Urinary bladder (tissue), 4 donors: ENCODE results near the gene SNX32. TPM values are rescaled to one million over a fixed set of nuclear protein-coding genes. Genes with fewer than 3 reads are reported as not detected.

Experiments used
- DNase-seq: peaks from one replicate; pipeline ENCODE4 v3.0.0-alpha.2; 2015; ENCODE audit errors: extremely low spot score
- H3K27ac ChIP-seq: one replicate; pipeline ENCODE4 v1.5.1; 2013; ENCODE audit warnings: low read depth, mild to moderate bottlenecking, moderate library complexity
- H3K36me3 ChIP-seq: one replicate; pipeline ENCODE4 v1.6.1; 2013; ENCODE audit warnings: mild to moderate bottlenecking, moderate library complexity; ENCODE audit not compliant: insufficient read depth
- H3K4me1 ChIP-seq: one replicate; pipeline ENCODE4 v1.6.1; 2013; ENCODE audit warnings: mild to moderate bottlenecking, moderate library complexity; ENCODE audit not compliant: insufficient read depth
- H3K4me3 ChIP-seq: one replicate; pipeline ENCODE4 v1.5.1; 2013; ENCODE audit warnings: low read depth, low read length
- WGBS: extraction: QIAGEN DNeasy Blood & Tissue Kit; methylation state at CpG from one replicate; pipeline ENCODE4 v1.1.7; 2013; 5-methylcytosine and 5-hydroxymethylcytosine counted together
- polyA plus RNA-seq: library from polyadenylated mRNA; stranded (reverse); fragments of 200-250 nt; gene quantifications from one replicate; pipeline ENCODE4 v1.2.3, GENCODE V29; 2013
- total RNA-seq: library from RNA; depleted of rRNA; stranded (reverse); fragments of >200 nt; gene quantifications from one replicate; pipeline ENCODE4 v1.2.3, GENCODE V29; 2014
- donor health status: healthy with polysubstance abuse.
- donor health status: healthy.

SNX32 gene
- total RNA-seq (0.85 TPM), polyA plus RNA-seq (2.0 TPM)

DNA sequence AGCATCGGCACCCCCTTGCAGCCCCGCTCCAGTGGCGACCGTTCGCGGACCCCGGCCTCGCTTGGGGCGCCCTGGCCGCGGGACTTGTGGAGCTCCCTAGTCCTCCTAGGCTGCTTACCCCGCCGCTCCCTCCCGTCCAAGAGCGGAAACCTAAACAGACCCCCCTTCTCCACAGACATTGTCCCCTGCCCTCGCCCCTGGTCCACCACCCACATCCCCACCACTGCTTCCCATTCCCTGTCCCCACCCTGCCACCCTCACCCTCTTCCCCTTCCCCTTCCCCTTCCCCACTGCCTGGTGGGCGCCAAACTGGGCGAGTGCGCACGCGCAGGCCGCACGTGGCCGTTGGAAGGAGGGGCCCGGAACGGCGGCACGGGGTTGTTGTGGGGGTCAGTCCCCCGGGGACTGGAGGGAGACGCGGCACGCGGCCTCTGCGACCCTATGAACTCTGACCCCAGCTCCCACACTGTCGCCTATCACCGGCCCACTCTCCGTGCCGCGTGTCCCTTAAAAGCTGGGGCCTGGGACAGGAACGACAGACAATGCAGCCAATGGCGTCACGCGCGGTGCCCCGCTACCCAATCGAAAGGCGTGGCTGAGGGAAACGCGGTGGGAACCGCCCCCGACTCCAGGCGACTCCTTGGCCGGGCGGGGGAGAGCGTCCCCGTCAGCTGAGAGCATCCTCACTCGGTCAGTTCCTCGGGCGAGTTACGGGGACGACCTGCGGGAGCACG lies at the start of gene SNX32:
Gene SNX32, plus strand, starts transcription at position 667 of the 734 bp plus-strand sequence. CDS start 103 bp downstream, outside the sequence.
- H3K4me1 ChIP-seq: no peaks in the 10 kb centered on the region
- peak within 1 kb of the TSS; percentile 48 for H3K4me3 ChIP-seq
- no peaks in the 10 kb centered on the region for H3K36me3 ChIP-seq
- H3K27ac ChIP-seq: no peak within 1 kb of the TSS
- DNase-seq: peak; percentile 85
- WGBS: 1% methylated on average over 63 of the region's 63 CpGs

DNA sequence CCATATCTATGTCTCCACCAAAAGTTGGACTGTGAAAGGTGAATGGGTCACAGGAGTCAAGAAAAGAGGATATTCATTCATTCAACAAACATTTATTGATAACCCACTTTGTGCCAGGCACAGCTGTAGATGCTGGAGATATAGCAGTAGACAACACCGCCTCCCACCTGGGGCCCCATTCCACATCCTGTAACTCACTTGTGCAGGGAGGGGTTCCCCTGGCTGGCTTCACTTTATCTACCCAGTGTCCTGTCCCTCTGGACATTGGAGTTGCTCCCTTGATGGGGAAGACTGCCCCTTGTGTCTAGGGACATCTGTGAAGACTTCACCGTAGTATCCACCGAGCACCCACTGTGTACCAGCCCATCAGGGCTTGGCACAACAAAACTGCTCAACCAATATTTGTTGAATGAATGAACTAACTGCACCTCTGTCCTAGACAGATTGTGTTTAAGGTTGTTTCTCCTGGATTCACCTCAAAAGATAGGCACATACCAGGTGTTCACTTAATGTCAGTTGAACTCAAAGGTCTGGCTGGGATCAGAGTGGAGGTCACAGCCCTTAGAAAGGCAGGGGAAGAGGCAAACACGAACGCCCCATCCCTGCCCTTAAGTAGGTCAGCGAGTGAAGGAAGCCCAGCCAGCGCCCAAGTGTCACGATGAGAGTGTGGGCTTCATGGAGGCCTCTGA lies 48.3 kb upstream of the SNX32 start:
- no peak for DNase-seq
- WGBS: 72% methylated on average over 8 of the region's 8 CpGs
- no peaks in the 10 kb centered on the region for H3K36me3 ChIP-seq
- no peak overlapping the region for H3K4me3 ChIP-seq
- H3K4me1 ChIP-seq: no peaks in the 10 kb centered on the region
- H3K27ac ChIP-seq: no peak overlapping the region

DNA sequence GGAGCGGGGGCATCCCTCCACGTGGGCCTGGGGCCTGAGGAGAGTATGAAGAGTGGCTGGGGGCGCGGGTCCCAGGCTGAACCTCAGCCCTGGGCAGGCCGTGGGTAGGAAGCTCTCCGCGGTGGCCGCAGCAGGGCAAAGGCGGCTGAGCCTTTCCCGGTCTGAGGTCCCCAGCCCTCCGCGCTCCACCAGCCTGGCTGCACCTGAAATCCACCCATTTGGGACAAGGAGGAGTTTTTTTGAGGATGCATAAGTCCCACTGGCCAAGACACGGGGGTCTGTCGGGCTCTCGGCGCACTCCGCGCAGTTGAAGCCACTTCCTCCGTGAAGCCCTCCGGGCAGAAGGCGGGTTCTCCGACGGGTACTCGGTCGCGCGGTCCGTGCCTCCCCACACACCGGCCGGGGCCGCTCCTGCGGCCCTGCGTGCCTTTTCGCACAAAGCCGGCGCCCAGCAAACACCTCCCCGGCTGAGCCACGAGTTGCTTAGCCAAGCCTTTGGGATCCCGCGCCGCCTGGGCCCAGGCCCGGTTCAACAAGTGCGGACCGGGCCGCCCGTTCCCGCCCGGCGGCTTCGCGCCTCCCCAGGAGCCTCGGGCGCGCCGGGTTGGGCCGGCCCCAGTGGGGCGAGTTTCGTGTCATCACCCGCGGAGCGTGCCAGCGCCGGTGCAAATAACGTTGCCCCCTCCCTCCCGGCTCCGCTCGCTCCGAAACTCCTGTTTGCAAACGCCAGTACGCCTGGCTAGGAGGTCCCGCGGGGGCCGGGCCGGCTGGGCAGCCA lies 47.6 kb upstream of the SNX32 start:
- H3K4me3 ChIP-seq: peak overlapping the region; percentile 44
- no peaks in the 10 kb centered on the region for H3K36me3 ChIP-seq
- 10% methylated on average over 74 of the region's 74 CpGs for WGBS
- no peak for DNase-seq
- no peaks in the 10 kb centered on the region for H3K4me1 ChIP-seq
- no peak overlapping the region for H3K27ac ChIP-seq

DNA sequence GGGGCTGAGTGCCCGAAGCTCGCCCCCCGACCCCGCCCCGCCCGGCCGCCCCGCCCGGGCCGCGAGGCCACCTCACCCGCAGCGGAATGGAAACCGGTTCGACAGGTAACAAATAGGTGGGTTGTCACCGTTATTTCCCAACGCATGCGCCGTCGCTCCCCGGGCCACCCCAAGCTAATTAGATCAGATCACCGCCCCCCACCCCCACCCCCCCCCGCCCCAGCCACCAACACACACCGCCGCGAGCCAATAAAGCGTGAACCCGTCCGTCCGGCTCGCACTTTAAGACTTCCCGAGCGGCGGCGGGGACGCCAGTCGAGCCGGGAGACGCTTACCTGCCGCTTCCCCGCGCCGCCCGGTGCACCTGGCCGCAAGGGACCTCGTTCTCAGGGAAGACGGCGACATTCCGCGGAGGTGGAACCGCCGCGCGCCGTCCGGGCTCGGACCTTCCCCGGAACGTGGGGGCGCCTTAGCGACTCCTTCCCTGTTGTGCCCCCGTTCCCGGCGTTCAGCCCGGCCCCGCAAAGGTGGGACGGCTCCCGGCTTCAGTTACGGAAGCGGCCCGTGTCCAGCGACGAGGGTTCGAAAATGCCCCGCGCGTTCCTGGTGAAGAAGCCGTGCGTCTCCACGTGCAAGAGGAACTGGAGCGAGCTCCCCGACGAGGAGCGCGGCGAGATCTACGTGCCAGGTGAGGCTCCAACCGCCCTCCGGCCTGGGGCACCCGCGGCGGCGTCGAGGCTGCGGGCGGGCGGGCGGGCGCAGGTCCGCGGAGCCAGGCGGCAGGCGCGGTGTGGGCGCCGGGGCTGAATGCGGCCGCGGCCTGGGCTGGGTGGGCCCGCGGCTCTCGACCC lies 46.8 kb upstream of the SNX32 start, which contains the start of gene OVOL1:
Gene OVOL1, plus strand, starts transcription at position 278 of the 851 bp plus-strand sequence. Its CDS starts 311 bp downstream, at position 589.
- Histone ChIP-seq H3K4me3 (peak within 1 kb of the TSS; percentile 44), H3K36me3 (no peaks in the 10 kb centered on the region), H3K27ac (peak within 1 kb of the TSS; percentile 41), H3K4me1 (no peaks in the 10 kb centered on the region)
- under 1% methylated on average over 112 of the region's 112 CpGs for WGBS
- peak; percentile 56 for DNase-seq

DNA sequence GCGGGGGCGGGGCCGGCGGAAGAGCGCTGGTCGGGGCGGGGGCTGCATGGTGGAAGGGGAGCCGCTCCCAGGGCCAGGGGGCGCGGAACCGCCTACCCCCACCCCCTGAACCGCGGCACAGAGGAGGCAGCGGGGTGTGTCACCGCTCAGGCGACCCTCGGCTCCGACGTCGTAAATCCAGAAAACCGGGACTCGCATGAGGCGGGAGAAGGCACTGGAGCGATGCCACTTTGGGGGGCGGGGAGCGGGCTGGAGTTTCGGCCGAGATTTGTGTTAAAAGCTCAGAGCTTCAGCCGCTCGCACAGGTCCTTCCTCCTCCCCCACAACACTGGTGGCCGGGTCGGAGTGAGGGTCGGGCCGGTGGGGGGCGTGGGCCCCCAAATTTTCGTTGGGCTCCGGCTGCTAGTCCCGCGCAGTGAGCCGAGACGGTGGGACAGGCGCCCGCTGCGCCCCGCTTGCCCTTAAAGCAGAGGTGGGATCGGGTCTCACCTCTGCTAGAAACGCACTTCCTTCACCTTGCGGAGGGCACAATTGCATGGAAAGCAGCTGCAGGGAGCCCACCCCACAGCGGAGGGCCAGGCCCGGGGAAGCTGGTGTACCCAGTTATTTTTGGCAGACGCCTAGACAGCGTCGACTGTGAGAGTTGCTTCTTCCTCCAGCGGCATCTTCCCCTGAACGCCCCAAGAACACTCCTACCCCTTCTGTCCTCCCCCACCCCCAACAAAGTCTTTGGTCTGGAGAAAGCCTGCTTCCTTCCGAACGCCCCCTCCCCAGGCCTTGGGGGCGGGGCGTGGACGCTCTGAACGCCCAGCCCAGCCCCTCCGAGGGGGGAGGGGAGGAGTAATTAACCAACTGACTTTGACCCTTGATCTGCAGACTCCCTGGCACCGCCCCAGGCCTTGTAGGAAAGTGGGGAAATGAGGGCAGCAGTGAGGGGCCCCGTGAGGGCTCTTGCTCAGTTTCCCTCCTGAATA lies 45.8 kb upstream of the SNX32 start:
- peak overlapping the region; percentile 18 for H3K27ac ChIP-seq
- peak overlapping the region; percentile 44 for H3K4me3 ChIP-seq

DNA sequence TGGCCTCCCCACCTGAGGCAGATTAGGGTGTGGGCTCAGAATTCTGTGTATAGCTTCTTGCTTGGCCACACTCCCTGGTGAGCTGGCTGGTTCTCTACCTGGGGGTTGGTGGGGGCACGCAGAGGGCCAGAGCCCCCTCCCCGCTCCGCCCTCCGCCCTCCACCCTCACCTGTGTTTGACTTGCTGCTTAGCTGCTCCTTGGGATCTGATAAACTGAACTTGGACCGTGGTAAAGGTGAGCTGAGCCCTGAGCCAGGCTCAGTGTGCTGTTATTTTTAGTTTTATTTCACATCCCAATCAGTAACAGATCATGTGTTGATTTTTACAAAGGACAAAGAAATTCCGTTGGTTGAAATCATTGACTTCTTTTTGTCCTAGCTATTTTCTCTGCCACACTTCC lies 44.9 kb upstream of the SNX32 start:
- Histone ChIP-seq H3K36me3 (no peaks in the 10 kb centered on the region), H3K27ac (no peak overlapping the region), H3K4me1 (no peaks in the 10 kb centered on the region), H3K4me3 (no peak overlapping the region)
- WGBS: 78% methylated on average over 6 of the region's 6 CpGs
- DNase-seq: no peak

More for the DNA sequence above, 45.8 kb upstream of the SNX32 start:
- H3K36me3 ChIP-seq: no peaks in the 10 kb centered on the region
- 4% methylated on average over 64 of the region's 64 CpGs for WGBS
- no peak for DNase-seq
- no peaks in the 10 kb centered on the region for H3K4me1 ChIP-seq

DNA sequence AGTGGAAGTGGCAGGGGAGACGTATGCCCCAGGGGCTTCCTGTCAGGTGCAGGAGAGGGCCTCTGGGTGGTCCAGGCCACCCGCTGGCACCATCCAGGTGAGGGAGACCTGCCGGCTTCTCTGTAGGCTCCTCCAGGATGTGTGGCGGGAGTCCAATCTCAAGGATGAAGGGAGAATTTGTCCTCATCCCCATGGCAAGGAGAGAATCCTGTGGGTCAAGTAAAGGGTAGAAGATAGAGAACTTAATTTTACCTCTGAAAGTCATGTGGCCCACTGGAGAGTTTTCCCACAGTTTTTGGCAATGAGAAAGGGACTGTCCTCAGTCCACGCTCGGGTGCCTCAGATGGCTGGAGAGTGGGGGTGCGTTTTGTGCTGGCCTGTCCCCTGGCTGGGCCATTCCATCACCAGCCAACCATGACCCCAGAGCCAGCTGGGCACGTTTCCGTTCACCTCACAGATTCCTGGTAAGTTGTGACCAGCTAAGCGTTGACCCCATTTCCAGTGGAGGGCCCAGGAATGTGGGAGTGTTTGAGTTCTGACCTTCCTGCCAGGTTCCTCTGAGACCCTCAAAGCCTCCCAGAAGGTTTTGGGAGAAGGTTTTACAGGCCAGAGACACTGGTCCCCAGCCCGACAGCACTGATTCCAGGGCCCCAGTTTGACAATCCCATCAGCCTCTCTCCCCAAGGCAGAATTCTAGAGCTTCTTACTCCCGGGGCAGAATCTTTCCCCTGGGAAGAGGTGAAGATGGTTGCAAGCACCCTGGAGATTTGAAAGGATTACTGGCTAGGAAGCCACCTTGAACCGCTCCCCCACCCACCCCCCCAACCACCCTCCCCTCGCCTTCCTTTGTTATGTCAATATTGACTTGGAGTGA lies 44.3 kb upstream of the SNX32 start:
- Histone ChIP-seq H3K4me1 (no peaks in the 10 kb centered on the region), H3K27ac (no peak overlapping the region)
- WGBS: 77% methylated on average over 14 of the region's 14 CpGs

DNA sequence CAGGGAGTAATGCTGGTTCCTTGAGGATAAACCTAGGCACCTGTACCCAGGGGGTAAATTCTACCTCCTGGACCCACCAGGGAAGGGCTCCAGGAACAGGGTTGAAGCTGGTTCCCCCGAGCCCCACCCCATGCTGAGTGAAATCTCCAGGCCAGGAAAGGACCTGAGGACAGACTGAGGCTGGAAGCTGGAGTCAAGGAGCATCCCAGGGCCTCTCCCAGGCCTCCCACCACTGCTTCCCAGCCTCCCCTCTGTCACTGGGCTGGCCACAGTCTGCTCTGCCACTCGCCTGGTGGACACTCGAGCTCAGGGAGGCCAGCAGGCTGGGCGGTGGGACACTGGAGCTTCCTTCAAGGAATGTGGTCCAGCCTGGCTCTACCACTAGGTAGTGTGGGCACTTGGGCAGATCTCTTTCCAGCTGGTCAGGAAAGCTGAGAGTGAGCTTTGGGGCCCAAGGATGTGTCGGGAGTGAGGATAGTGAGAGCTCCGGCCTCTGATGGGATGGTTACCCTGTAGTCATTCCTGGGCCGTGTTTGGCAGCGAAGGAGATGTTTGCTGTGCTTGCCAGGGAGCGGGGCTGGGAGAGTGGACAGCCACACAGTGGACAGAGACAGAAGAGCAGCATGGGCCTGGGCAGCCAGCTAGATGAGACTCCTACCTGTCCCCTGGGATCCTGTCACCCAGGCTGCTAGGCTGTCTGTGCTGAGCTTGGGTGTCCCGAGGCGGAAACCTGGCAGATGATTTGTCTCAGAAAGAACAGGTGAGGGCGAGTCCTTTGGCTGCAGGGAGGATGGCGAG lies 43.5 kb upstream of the SNX32 start:
- Histone ChIP-seq H3K4me3 (no peak overlapping the region), H3K4me1 (no peaks in the 10 kb centered on the region), H3K27ac (no peak overlapping the region), H3K36me3 (no peaks in the 10 kb centered on the region)
- no peak for DNase-seq
- WGBS: 81% methylated on average over 13 of the region's 13 CpGs

More for the DNA sequence above, 44.3 kb upstream of the SNX32 start:
- DNase-seq: no peak
- Histone ChIP-seq H3K36me3 (no peaks in the 10 kb centered on the region), H3K4me3 (no peak overlapping the region)

DNA sequence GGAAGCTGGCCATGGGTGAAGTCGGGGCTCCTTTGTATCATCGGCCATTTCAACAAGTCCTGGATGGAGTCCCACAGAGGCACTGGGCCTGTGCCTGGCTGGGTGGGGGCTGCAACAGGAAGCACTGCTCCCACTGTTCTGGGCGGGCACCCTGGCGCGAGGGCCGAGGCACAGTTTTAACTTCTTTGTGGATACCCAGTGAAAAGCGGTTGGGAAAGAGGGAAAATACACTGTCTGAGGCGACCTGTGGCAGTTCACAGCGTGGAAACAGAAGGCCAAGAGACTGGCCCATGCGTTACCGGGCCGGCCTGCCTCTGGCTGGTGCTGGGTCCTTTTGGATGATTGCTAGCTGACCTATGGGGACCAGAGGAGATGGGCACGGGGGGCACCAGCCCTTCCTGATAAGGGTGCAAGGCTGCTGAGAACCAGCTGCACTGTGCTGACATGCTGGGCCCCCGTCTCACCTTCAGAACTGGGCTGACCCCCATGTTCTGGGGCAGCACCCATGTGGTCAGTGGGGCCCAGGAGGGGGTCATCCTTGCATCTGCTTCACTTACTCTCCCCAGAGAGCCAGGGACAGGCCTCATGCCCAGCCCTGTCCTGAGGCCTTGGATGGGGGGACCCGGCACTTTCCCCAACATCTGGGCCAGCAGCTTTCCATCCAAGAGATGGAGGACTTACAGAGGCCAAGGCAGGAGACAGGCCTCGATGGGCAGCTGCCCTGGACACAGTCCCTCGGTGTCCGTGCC lies 42.7 kb upstream of the SNX32 start:
- Histone ChIP-seq H3K27ac (peak overlapping the region; percentile 13), H3K4me3 (no peak overlapping the region), H3K36me3 (no peaks in the 10 kb centered on the region), H3K4me1 (no peaks in the 10 kb centered on the region)
- DNase-seq: no peak
- 81% methylated on average over 18 of the region's 18 CpGs for WGBS

DNA sequence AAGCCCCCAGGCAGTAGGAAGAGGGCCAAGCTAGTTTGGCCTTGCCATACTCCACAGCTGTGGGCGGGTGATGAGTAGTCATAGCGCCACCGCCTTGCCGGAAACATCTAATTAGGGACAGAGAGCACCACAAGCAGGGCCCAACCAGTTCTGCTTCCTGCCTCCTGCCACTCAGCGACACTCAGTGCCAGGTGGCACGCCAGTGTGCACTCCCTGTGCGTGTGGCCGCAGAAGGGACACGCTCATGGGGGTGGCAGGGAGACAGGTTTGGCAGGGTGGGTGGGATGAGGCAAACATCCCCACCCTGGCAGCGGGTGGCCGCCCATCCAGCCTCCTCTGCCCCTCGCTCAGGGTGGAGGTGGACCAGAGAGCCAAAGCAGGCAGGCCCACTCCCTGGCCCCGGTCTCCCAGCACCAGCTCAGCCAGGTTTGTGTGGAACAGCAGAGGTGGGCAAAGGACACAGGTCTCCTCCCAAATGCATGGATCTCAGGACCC lies 42.0 kb upstream of the SNX32 start:
- DNase-seq: no peak

More for the DNA sequence above, 42.0 kb upstream of the SNX32 start:
- Histone ChIP-seq H3K4me3 (no peak overlapping the region), H3K36me3 (no peaks in the 10 kb centered on the region), H3K27ac (peak overlapping the region; percentile 42), H3K4me1 (no peaks in the 10 kb centered on the region)
- 74% methylated on average over 13 of the region's 13 CpGs for whole genome bisulfite sequencing
